ENCODE results near the gene LRFN2. TPM values are rescaled to one million over a fixed set of nuclear protein-coding genes. Genes with fewer than 3 reads are reported as not detected.

The LRFN2 gene
- total RNA-seq, 3 donors from 2014 or later (not counting 1 experiment from before 2014, with no cell fraction given) = 3.0 to 3.6 (median 3.5) TPM

- ATAC-seq (no peak), DNase-seq (no peak)
- Mint-ChIP-seq H3K9me3 (no peaks in the 10 kb centered on the region), H3K4me3 (no peak overlapping the region), H3K27me3 (ENCODE audit: low read depth in 2 of 2) (peaks cover 0 to 2% of the 10 kb centered on the region in 2 donors), H3K4me1 (peaks cover 0 to 42% of the 10 kb centered on the region in 2 donors), H3K27ac (no peak overlapping the region), H3K36me3 (no peaks in the 10 kb centered on the region)
- Histone ChIP-seq H3K9me3 (ENCODE audit: control insufficient read depth, insufficient read depth, low read length) (no peaks in the 10 kb centered on the region), H3K4me3 (ENCODE audit: low read length) (no peak overlapping the region), H3K4me1 (ENCODE audit: control insufficient read depth, insufficient read depth, low read length) (no peaks in the 10 kb centered on the region), H3K27me3 (ENCODE audit: control insufficient read depth, insufficient read depth, low read length) (no peaks in the 10 kb centered on the region), H3K27ac (ENCODE audit: low read length) (no peak overlapping the region), H3K36me3 (ENCODE audit: control insufficient read depth, insufficient read depth, low read length) (no peaks in the 10 kb centered on the region)
- 84% methylated on average over 11 of the region's 11 CpGs for WGBS (ENCODE audit: insufficient coverage)
- TF ChIP-seq, protein P1, sequence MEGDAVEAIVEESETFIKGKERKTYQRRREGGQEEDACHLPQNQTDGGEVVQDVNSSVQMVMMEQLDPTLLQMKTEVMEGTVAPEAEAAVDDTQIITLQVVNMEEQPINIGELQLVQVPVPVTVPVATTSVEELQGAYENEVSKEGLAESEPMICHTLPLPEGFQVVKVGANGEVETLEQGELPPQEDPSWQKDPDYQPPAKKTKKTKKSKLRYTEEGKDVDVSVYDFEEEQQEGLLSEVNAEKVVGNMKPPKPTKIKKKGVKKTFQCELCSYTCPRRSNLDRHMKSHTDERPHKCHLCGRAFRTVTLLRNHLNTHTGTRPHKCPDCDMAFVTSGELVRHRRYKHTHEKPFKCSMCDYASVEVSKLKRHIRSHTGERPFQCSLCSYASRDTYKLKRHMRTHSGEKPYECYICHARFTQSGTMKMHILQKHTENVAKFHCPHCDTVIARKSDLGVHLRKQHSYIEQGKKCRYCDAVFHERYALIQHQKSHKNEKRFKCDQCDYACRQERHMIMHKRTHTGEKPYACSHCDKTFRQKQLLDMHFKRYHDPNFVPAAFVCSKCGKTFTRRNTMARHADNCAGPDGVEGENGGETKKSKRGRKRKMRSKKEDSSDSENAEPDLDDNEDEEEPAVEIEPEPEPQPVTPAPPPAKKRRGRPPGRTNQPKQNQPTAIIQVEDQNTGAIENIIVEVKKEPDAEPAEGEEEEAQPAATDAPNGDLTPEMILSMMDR (IDR thresholded peaks at IDR 0.05) = no peak
- intact Hi-C loops (cut with micrococcal nuclease) = no loop called here
Measured at GRCh38 chr6:40398034-40398691, 189.0 kb downstream of the LRFN2 start.

- Mint-ChIP-seq H3K27ac (no peak overlapping the region), H3K9me3 (no peaks in the 10 kb centered on the region), H3K4me3 (no peak overlapping the region), H3K36me3 (no peaks in the 10 kb centered on the region), H3K27me3 (ENCODE audit: low read depth in 2 of 2) (peaks cover 0 to 3% of the 10 kb centered on the region in 2 donors), H3K4me1 (peaks cover 0 to 39% of the 10 kb centered on the region in 2 donors)
- no peaks in the 10 kb centered on the region for H3K9me3 ChIP-seq (ENCODE audit: control insufficient read depth, insufficient read depth, low read length)
- H3K27me3 ChIP-seq (ENCODE audit: control insufficient read depth, insufficient read depth, low read length) = no peaks in the 10 kb centered on the region
- no peaks in the 10 kb centered on the region for H3K4me1 ChIP-seq (ENCODE audit: control insufficient read depth, insufficient read depth, low read length)
- H3K4me3 ChIP-seq (ENCODE audit: low read length) = no peak overlapping the region
- WGBS (ENCODE audit: insufficient coverage) = 93% methylated on average over 6 of the region's 6 CpGs
- TF ChIP-seq, protein P1 (IDR thresholded peaks at IDR 0.05) = no peak
- ATAC-seq (no peak), DNase-seq (no peak)
- intact Hi-C loops (cut with micrococcal nuclease) = no loop called here
- no peaks in the 10 kb centered on the region for H3K36me3 ChIP-seq (ENCODE audit: control insufficient read depth, insufficient read depth, low read length)
- H3K27ac ChIP-seq (ENCODE audit: low read length) = no peak overlapping the region
Measured at GRCh38 chr6:40397287-40398033, 189.7 kb downstream of the LRFN2 start.

DNA sequence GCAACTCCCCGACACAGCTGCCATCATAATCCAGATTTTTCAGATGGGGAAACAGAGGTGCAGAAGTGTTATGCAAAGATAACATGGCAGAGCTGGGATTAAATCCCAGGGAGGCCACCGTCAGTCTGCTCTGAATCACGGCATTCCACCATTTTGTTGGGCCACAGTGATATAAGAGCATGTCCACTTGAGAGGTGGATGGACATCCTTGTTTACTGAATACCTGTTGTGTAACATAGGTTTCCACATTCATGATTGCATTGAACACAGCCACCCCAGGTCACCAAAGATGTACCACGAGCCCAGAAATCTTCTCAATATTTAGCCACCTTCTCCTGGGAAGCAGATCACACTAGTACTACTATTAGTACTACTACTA lies 191.5 kb downstream of the LRFN2 start:
- peaks cover 0 to 3% of the 10 kb centered on the region in 2 donors for H3K27me3 Mint-ChIP-seq (ENCODE audit: low read depth in 2 of 2)
- H3K9me3 Mint-ChIP-seq = no peaks in the 10 kb centered on the region
- 92% methylated on average over 4 of the region's 4 CpGs for WGBS (ENCODE audit: insufficient coverage)
- H3K4me1 ChIP-seq (ENCODE audit: control insufficient read depth, insufficient read depth, low read length) = peaks cover 10% of the 10 kb centered on the region
- no peaks in the 10 kb centered on the region for H3K27me3 ChIP-seq (ENCODE audit: control insufficient read depth, insufficient read depth, low read length)
- no peaks in the 10 kb centered on the region for H3K9me3 ChIP-seq (ENCODE audit: control insufficient read depth, insufficient read depth, low read length)
- no peak overlapping the region for H3K27ac ChIP-seq (ENCODE audit: low read length)
- H3K4me3 Mint-ChIP-seq = no peak overlapping the region
- no peaks in the 10 kb centered on the region for H3K36me3 Mint-ChIP-seq
- ATAC-seq (no peak), DNase-seq (no peak)
- TF ChIP-seq, protein P1 (IDR thresholded peaks at IDR 0.05) = no peak
- intact Hi-C loops (cut with micrococcal nuclease) = no loop called here
- no peaks in the 10 kb centered on the region for H3K36me3 ChIP-seq (ENCODE audit: control insufficient read depth, insufficient read depth, low read length)
- H3K4me1 Mint-ChIP-seq = peaks cover 6 to 36% of the 10 kb centered on the region in 2 donors
- H3K27ac Mint-ChIP-seq = no peak overlapping the region
- no peak overlapping the region for H3K4me3 ChIP-seq (ENCODE audit: low read length)

Data from natural killer cell (primary cell).